ENCODE results near the gene PLCB4.

PLCB4 gene

DNA sequence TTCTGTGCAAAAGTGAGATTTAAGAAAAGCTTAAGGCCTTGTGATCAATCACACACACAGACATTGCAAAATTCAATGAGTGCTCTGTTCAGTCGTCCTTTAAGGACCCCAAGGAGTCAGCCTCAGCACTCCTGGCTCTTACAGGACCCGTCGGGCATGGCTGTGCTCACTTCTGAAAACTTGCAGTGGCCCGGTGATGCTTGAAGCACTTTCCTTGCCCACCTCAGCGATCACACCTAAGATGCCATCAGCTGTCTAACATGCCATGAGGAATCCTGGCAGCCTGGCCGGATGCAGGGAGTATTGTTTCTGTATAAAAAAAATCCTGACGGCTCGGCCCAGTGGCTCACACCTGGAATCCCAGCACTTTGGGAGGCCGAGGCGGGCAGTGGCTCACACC is 344.1 kb downstream of the PLCB4 start:
- DNase-seq: no peak

DNA sequence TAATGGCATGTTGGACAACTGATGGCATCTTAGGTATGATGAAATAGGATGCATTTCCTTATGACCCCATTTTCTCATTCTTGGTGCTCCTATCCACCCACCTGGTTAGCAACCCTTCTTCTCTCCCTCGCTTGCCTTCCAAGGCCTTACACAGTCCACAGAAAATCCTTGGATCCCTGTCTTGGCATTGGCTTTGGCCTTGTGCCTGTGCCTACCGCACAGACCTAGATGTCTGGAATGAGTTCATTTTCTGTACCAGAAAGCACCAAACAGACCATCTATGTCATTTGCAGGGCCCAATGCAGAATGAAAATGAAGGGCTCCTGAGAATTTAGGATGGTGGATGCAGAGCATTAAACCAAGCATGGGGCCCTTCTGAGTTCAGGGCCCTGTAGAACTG is 346.5 kb downstream of the PLCB4 start:
- no peak for DNase-seq

DNA sequence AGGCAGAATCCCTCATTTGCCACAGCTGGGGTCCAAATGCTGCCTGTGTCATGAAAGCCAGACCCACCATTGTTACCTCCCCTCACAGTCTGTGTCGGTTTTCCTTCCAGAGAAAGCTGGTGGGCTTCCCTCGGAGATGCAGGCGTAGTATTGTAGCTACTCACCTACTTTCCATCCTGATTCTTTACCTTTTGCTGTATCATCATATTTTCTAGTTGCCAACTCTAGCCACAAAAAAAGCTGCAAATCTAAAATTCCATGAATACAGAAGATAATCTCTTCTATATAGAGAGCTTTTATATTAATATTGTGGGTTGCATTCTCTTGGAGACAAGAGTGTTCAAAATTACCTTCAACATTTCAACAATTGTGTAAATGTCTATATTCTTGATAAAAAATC is 347.5 kb downstream of the PLCB4 start:
- no peak for DNase-seq

DNA sequence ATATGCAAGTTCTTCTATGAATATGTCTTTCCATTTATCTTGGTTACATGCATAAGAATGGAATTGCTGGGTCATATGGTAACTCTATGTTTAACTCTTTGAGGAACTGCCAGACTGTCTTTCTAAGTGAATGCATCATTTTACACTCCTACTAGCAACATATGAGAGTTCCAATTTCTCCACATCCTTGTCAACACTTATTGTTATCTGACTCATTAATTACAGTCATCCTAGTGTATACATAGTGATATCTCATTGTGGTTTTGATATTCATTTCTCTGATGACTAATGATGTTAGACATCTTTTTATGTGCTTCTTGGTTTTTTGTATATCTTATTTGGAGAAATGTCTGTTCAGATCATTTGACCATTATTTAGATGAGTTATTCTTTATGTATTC is 348.8 kb downstream of the PLCB4 start:
- no peak for DNase-seq

DNA sequence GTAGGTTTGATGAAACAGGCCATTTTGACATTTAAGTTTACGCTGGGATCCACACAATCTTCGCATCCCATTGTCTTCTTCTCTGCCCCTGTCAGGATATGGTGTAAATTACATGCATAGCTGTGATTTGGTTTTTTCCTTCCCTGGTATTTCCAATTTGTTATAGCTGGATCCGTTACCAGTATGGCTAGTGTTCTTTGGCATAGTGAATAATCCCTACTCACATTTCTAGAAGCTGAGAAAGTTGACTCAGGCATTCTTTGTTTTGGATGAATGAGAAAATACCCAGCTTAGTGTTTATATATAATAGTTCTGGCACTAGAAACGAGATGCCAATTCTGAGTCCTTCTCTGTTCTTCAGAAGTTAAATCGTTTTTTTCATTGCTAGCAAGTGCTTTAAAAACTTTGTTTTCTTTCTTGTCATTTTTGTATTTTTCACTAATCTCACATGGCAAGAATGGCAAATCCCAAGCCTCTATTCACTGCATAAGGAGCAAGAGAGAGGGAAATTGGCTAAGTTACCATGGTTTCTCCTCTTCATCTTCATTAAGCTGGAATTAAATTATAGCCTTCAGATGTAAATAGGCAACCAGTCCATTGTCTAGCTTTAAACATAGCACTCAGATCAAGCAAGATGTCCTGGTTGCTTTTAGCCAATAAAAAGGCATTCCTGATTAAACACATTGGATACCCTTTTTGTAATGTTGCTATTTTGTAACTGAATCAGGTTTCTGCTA is 353.6 kb downstream of the PLCB4 start:
- DNase-seq: no peak

DNA sequence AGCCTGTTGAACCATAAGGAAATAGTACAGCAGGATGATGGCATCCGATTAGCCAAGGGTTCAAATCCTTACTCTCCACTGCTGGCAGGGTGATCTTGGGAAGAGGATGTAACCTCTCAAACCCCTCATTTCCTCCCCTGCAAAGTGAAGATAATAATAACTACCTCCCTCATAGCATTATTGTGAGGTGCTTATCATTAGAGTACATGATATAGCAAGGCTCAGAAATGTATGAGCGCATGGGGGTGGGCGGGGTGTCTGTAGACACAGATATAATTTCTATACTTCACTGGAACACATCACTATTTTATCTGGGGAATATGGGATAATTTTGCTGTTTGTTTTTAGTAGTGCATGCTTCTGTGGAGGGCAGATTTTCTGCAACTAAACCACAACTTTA is 355.7 kb downstream of the PLCB4 start:
- no peak for DNase-seq

DNA sequence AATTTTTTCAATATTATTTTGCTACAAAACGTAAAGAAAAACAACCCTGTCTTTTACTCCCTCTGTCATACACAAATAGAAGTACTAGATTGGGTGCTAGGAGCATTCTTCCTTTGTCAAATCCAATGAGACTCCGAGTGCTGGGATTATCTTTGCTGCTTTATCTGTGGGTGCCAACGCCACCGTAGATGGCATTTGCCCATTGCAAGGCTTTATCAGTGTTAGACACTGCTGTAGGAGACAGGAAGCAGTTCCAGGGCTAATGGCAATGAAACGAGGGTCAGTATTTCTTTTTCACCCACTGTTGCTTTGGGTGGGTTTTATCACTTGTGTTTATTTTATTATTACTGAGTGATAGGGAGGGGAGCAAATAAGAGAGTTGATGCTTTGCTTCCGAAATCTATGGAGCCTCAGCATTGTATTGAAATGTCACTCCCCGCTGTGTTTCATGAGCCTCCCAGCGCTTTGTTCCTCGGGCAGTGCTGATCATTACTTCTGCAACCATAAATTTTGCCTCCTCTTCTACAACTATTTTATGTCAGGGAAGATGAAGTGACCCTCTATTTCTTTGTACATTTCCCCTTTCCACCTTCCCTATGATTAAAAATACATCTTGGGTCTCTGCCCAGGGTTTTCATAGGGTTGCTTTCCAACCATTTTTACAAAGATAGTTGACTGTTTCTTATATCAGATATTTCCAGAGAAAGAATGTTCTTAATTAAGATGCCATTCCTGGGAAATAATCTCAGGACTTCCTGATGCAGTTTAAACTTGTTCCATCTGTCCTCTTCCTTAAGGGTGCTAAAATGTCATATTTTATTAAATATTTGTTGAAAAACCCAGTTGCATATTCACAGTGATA is 358.8 kb downstream of the PLCB4 start:
- no peak for DNase-seq

DNA sequence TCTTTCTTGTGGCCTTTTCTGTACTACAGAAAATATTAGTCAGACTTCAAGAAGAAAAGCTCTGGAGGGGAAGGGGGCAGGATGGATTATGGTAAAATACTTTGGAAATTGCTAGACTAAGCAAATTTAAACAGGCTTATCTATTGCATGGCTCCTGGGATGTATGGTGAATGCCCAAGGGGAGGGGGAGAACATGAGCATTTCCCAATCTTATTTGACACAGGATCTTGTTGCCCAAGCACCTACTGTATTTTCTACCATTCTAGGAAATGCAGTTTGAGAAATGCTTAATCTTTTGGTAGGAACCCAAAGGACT is 359.4 kb downstream of the PLCB4 start:
- no peak for DNase-seq

DNA sequence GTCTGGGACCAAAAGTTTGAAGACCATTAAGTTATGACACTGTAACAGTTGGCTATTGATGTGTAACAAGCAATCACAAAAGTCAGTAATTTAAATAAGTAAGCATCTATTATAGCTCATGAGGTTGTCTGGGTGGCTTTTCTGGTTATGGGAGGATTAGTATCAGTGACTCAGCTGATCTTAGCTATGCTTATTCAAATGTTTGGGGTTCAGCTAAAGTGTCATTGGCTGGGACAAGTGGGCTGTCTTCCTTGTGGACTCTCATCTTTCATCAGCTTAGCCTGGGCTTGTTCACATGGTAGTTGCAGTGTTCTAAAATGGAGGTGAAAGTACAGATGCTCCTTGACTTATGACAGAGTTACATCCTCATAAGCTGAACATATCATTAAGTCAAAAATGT is 370.9 kb downstream of the PLCB4 start:
- no peak for DNase-seq

DNA sequence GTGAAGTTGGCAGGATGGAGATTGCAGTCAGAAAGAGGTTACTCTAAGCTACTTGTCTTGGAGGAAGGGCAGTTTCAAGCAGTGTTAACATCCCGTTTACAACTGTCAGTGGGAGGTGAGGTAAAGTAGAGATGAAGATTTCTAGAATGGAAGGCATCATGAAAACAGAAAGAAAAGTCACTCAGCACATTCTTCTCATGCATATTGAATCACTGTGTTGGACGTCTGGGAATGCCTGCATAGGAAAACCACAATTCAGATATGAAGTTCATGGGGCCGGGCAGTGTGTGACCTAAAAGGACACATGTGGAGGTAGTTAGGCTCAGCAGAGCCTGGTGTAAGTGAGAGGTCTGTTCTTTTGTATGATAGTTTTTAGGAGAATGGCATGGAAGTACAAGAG is 372.0 kb downstream of the PLCB4 start:
- DNase-seq: no peak

DNA sequence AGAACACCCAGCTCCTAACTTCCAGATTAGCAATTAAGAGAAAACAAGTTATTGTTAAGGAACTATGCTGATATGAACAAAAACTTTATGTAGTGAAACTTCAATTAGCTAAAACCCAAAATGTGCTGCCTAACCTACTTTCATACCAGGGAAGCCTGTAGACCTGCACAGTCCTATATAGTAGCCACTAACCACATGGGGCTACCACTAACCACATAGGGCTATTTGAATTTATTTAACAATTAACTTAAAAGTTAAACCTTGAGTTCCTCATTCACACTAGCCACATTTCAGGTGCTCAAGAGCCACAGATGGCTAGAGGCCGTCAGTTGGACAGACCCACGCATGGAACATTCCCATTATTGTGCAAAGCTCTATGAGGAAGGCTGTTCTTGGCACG is 373.1 kb downstream of the PLCB4 start:
- DNase-seq: no peak

DNA sequence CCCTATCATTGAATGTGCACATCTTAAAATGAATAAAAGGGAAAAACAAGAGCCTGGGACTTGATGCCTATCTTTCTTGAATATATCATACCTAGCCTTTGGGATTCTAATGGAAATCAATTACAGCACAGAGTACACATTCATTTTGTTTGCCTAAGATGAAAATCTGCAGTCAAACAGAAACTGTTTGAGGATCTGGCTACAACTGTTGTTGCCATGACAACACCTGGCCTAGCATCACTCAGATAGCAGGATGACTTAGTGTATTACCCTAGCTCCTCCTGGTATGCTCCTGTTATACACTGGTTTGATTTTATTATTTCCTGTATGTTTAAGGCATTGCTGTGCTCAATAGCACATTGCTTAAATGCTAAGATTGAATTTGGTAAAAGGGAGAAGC is 374.0 kb downstream of the PLCB4 start:
- no peak for DNase-seq

DNA sequence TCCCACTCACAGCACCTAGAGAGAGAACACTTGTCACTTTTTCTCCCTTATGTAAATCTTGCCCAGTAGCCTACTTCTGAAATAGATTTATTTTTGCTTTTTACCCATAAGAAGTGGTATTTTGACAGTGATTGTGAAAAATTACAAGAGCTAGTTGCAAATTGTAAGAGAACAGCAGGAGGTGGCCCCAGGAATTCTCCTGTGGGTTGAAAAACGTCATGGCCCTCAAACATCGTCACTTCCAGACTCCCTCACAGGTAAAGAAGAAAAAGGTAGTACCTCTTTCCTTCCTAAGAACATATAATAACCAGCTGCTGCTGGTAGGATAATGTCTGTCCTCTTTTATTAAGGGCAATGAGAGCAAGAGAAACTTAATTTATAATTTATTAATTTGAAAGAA is 376.0 kb downstream of the PLCB4 start:
- DNase-seq: no peak

DNA sequence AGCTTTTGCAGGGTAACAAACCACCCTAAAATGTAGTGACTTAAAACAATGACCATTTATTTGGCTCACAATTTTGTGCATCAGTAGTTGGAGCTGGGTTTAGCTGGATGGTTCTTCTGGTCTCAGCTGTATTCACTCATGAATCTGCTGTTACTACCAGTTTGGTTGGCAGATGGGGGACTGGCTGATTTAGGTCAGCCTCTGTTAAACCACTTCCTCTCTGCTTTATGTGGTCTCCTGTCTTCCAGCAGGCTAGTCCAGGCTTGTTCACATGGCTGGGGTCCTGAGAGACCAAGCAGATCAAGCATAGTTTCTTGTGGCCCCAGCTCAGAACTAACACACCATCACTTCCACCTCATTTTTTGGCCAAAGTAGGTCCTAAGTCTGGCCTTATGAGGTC is 378.3 kb downstream of the PLCB4 start:
- DNase-seq: no peak

DNA sequence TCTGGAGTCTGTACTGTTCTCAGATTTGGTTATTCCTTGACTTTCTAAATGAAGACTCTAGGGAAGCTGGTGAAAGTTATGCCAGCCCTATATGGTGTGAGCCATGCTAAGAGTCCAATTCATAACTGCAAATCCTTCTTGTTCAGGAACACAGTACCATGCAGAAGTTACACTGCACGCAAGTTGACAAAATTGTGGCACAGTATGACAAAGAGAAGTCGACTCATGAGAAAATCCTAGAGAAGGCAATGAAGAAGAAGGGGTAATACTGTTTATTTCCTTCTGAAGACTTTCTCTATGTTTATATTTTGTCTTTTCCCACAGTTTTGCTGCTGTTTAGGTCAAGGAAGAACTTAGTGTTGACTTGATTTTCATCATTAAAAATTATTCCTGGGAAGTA is 384.3 kb downstream of the PLCB4 start:
- DNase-seq: no peak

DNA sequence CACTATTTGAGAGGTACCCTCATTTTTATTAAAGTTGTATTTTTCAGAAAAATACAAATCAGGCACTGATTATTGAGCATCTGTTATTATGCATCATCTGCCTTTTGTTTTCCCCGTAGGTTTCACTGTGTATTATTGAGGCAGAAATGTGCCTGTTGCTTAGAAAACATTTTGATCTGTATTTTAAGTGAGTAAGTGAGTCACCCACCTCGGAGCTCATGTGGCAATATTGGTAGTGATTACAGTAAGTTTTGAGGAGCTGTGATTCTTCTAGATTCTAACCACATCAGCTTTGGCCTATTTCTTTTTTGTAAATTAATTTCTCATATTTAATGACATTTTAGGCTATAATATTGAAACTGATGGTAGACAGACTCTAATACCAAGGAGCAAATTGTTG is 385.9 kb downstream of the PLCB4 start:
- DNase-seq: no peak

DNA sequence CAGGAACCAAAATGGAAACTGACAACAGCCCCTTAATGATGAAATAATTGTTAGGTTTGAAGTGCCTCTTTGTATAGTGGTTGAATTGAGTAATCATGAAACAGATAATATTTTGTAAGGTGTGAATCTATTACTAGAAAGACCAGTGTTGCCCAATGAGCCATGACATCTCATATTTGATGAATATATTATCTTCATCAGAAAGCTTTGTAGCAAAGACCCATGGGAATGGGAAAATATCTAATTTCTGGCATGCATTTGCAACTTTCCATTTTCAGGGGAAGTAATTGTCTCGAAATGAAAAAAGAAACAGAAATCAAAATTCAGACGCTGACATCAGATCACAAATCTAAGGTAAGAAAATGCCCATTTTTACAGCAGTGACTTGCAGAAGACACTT is 388.2 kb downstream of the PLCB4 start:
- DNase-seq: no peak

DNA sequence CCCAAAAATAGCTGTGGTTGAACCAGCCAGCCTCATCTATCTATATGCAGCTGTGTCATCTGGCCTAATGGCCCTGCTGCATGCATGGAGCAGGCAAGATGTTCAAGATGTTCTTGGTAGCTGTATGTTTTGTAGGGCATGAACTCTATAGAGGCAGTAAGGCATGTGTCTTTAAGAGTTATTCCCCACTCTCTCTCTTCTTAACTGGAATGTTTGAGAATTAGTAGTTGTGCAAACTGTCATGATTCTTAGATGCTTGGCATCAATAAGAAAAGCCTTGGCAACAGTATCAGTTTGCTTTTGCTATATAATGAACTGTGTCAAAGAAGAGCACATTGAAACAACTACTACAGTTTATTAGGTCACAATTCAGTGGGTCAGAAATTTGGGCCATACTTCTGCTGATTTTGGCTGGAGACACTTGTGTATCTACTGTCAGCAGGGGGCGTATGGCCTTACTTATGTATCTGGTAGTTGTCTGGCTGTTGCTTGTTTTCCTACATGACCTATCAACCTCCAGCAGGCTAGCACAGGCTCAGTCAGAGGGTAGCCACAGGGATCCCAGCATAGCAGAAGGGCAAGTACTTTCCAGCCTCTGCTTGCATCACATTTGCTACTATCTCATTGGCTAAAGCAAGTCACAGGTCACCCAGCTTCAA is 389.4 kb downstream of the PLCB4 start:
- peak; percentile 48 for DNase-seq

DNA sequence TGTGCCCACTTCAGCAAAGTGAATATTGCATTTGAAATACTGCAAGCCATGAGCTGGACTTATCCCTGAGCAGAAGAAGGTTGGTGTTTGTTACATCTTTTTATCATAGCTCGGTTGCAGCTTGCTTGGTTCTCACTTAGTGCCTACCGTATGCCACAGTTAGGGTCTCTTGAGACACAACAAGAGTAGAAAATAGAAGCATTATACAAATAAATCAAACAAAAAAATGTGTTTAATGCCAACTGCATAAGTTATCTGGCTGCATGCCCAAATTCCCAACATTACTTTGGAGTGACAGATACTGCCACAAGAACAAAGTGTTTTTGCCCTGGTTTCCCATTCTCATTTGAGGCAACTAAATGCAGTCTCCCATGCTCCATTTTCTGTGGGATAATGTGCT is 391.6 kb downstream of the PLCB4 start:
- DNase-seq: no peak

DNA sequence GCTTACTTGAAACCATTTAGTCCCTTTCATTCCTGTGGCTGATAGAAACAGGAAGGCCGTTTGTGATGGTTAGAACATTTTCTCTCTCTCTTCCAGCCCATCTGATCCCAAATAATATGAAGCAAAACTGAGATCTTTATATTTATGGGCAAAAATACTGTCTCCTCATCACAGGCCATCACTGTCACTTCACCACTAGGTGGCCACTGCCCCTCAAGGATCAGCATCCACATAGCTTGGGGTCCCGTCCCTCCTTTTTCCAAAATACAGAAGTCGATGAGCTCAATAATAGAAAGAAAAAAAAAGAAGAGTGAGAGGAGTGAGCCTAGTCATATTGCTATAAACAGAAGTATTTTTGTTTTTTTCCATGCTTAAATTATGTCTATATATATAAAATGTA is 399.1 kb downstream of the PLCB4 start:
- DNase-seq: peak; percentile 47

DNA sequence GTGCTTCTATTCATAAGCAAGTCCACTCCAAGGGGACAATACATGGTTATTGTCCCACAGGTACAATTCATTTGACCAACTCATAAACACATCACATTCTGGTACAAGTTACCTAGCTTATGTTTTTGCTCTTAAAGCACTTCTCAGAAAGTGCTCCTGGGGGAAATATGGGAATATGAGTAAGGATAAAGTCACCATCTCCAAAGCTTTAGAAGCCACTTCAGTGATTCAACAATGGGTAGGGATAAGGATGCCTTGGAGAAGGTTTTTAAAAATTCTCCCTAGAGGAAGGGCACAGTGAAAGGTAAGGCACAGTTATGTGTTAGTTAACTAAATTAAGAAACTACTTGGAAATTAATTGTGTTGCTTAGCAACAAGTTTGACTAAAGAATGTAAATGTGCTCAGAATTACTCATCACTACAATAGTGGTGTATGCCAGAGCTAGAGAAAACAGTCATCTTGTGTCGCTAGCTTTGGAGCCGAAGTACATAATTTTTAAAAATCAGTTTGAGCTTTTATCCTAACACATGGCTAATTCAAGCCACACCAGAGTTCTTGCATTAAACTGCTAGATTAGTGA is 406.0 kb downstream of the PLCB4 start:
- no peak for DNase-seq

DNA sequence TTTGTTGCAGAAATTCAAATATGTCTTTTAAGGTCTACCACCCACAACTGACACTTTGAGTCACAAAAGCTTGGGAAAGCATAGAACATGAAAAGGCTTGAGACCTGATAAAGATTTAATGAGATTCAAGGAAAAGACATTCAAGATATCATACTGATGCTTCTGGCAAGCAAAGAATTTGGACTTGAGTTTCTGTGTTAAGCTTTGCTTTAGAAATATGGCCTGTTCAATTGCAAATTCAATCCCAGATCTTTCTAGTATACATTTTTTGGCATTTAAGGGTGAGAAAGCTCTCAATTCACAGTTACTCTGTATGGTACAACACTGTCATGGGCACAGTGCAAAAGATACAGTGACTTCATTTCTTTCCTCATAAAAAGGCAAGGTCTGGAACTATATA is 406.6 kb downstream of the PLCB4 start:
- DNase-seq: no peak

DNA sequence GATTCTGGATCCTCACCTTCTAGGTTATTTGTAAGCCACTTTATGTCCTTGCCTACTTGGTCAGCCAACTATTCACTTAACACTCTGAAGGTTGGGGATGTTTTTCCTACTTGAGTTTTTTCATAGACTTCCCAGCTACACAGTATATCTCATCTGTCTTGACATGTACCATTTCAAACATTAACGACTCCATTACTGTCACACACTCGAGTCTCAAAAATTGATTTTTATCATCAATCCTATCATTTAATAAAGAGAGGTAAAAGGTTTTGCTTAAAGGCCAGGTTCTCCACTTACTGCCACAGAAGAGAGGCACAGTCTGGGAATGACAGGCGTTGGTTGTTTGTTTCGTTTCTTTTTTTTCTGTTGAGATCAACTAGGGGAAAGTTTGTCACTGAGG is 407.3 kb downstream of the PLCB4 start:
- DNase-seq: no peak

DNA sequence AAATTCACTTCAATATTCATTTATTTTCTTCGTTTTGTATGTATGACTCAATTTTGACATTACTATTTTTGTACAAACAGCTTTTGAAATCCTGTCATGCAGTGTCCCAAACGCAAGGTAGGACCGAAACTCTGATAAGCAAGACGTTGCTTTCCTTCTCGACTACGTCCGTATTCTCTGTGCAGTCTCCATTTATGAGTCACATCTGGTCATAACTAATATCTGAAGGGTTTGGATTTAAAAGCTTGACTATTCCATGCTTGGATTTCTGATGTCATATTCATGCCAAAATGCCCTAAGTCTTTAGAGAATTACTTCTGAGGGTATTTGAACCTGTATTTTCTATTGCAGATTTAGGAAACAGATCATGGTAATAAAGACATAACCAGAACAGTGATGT is 407.8 kb downstream of the PLCB4 start:
- no peak for DNase-seq

Measured in NCI-H82 (cell line).